HCT116 (cell line): ENCODE results near the gene CD72. TPM values are rescaled to one million over a fixed set of nuclear protein-coding genes. Genes with fewer than 3 reads are reported as not detected.

Experiments used
- ATAC-seq: fragments of 200-7000 bp; cut with Tn5 transposase; 2 replicates; pipeline ENCODE4 v1.9.1; 2020; ENCODE audit warnings: mild to moderate bottlenecking, moderate library complexity
- BruUV-seq: library from RNA; stranded (reverse); fragments of 400-500 nt; replicated peaks from 2 replicates; lab custom pipeline; 2021; lab: Mats Ljungman, UMichigan
- CTCF ChIA-PET: fragments of 300-600 bp; sonication (Branson Sonifier 250); formaldehyde crosslinking; loops from one replicate; lab custom pipeline; 2021; ENCODE audit warnings: antibody characterized with exemption; lab: Charles Lee
- POLR2A ChIA-PET: fragments of 300-600, 350-600 bp; sonication (Branson Sonifier 250); formaldehyde crosslinking; loops from one replicate; lab custom pipeline; 2021; ENCODE audit warnings: antibody characterized with exemption; lab: Charles Lee
- RAD21 ChIA-PET, 2 experiments: fragments of 300-600 bp; sonication (Branson Sonifier 250); formaldehyde crosslinking; loops; one replicate each; lab custom pipeline; 2023; ENCODE audit warnings: low total read pairs in 2 of 2; ENCODE audit not compliant: uncharacterized antibody in 2 of 2, unreplicated experiment in 2 of 2, low non-redundant PET in 1 of 2; lab: Charles Lee
- DNase-seq: peaks from one replicate; pipeline ENCODE4 v3.0.0-alpha.2; 2010; ENCODE audit warnings: low read depth, low spot score
- H2AFZ ChIP-seq: fragments of 200-600 bp; shearing (Covaris generic), sonication (generic); 2 replicates; pipeline ENCODE4 v1.6.1; 2017; ENCODE audit warnings: low read depth, mixed run types, mixed read lengths, antibody characterized with exemption, low read length; ENCODE audit not compliant: poor library complexity, severe bottlenecking
- H3K27ac ChIP-seq: 2 replicates; pipeline ENCODE4 v1.5.1; 2012; ENCODE audit warnings: low read depth, low read length
- H3K27me3 ChIP-seq: fragments of 200-600 bp; sonication (generic); 2 replicates; pipeline ENCODE4 v1.6.1; 2016; ENCODE audit warnings: mixed run types, low read length, mixed read lengths; ENCODE audit not compliant: insufficient read depth
- H3K36me3 ChIP-seq, 2 experiments: fragments of 200-500 bp in 1 of 2; fragments of 200-600 bp in 1 of 2; sonication (Bioruptor generic) in 1 of 2; sonication (generic) in 1 of 2; 2 replicates each; pipeline versions ENCODE4 v1.5.1 to v1.6.1; 2014 to 2016; ENCODE audit warnings: low read length in 2 of 2, inconsistent platforms in 1 of 2, mixed read lengths in 1 of 2, mixed run types in 1 of 2; ENCODE audit not compliant: insufficient read depth in 2 of 2, control insufficient read depth in 1 of 2
- H3K4me1 ChIP-seq, 2 experiments: fragments of 200-600 bp in 1 of 2; sonication (generic) in 1 of 2; 2 replicates each; pipeline versions ENCODE4 v1.5.1 to v1.6.1; 2012 to 2017; ENCODE audit warnings: low read length in 2 of 2, inconsistent platforms in 1 of 2, mild to moderate bottlenecking in 1 of 2, mixed read lengths in 1 of 2, mixed run types in 1 of 2, moderate library complexity in 1 of 2; ENCODE audit not compliant: insufficient read depth in 2 of 2, control insufficient read depth in 1 of 2
- H3K4me2 ChIP-seq: fragments of 200-600 bp; sonication (generic); 2 replicates; pipeline ENCODE4 v1.6.1; 2017; ENCODE audit warnings: mixed run types, low read length, mixed read lengths
- H3K4me3 ChIP-seq, 2 experiments: fragments of 200-600 bp in 1 of 2; sonication (generic) in 1 of 2; replicated peaks in 1 of 2; 2 replicates each; pipeline ENCODE4 v1.5.1; 2011 to 2016; ENCODE audit warnings: low read length in 2 of 2, control low read depth in 1 of 2, low read depth in 1 of 2, mild to moderate bottlenecking in 1 of 2, mixed read lengths in 1 of 2, mixed run types in 1 of 2
- H3K79me2 ChIP-seq: fragments of 200-600 bp; sonication (generic); 2 replicates; pipeline ENCODE4 v1.6.1; 2017; ENCODE audit warnings: mild to moderate bottlenecking, mixed run types, low read length, moderate library complexity, mixed read lengths; ENCODE audit not compliant: insufficient read depth
- H3K9ac ChIP-seq: fragments of 200-600 bp; sonication (generic); 2 replicates; pipeline ENCODE4 v1.6.1; 2016; ENCODE audit warnings: low read length, mixed read lengths
- H3K9me2 ChIP-seq: fragments of 200-600 bp; sonication (generic), shearing (Covaris generic); 2 replicates; pipeline ENCODE4 v1.6.1; 2017; ENCODE audit warnings: mixed run types, mild to moderate bottlenecking, moderate library complexity; ENCODE audit not compliant: insufficient read depth
- H3K9me3 ChIP-seq, 2 experiments: fragments of 200-500 bp in 1 of 2; fragments of 200-600 bp in 1 of 2; sonication (Bioruptor generic) in 1 of 2; sonication (generic) in 1 of 2; 2 replicates each; pipeline ENCODE4 v1.6.1; 2014 to 2017; ENCODE audit warnings: low read length in 2 of 2, mixed read lengths in 2 of 2, inconsistent platforms in 1 of 2, low read depth in 1 of 2, mild to moderate bottlenecking in 1 of 2, mixed run types in 1 of 2, moderate library complexity in 1 of 2; ENCODE audit not compliant: control insufficient read depth in 1 of 2, insufficient read depth in 1 of 2
- H4K20me1 ChIP-seq: fragments of 200-600 bp; sonication (generic), shearing (Covaris generic); 2 replicates; pipeline ENCODE4 v1.6.1; 2017; ENCODE audit warnings: mixed run types, mild to moderate bottlenecking, moderate library complexity; ENCODE audit not compliant: insufficient read depth
- ATF3 ChIP-seq: IDR thresholded peaks from 2 replicates; pipeline ENCODE4 v1.6.1; 2012
- CEBPB ChIP-seq: IDR thresholded peaks from 2 replicates; pipeline ENCODE4 v1.6.1; 2012; ENCODE audit warnings: low read depth
- ELF1 ChIP-seq: IDR thresholded peaks from 2 replicates; pipeline ENCODE4 v1.6.1; 2012; ENCODE audit warnings: low read depth, borderline replicate concordance
- EZH2 ChIP-seq: fragments of 200-600 bp; sonication (generic); IDR thresholded peaks from 2 replicates; pipeline ENCODE4 v1.6.1; 2017; ENCODE audit warnings: antibody characterized with exemption, mixed run types
- EZH2phosphoT487 ChIP-seq: fragments of 200-600 bp; IDR thresholded peaks from 2 replicates; pipeline ENCODE4 v1.6.1; 2018; ENCODE audit warnings: antibody characterized with exemption, borderline replicate concordance
- JUND ChIP-seq: IDR thresholded peaks from 2 replicates; pipeline ENCODE4 v1.6.1; 2012
- MAX ChIP-seq: IDR thresholded peaks from 2 replicates; pipeline ENCODE4 v1.6.1; 2012
- POLR2A ChIP-seq: IDR thresholded peaks from 2 replicates; pipeline ENCODE4 v1.7.0; 2011; ENCODE audit warnings: borderline replicate concordance; ENCODE audit not compliant: insufficient read depth, insufficient read length; ENCODE audit errors: extremely low read depth
- POLR2AphosphoS5 ChIP-seq: IDR thresholded peaks from 2 replicates; pipeline ENCODE4 v1.6.1; 2011; ENCODE audit warnings: mild to moderate bottlenecking, low read depth, low read length, moderate library complexity
- REST ChIP-seq: IDR thresholded peaks from 2 replicates; pipeline ENCODE4 v1.6.1; 2012; ENCODE audit warnings: low read depth
- SIN3A ChIP-seq: IDR thresholded peaks from 2 replicates; pipeline ENCODE4 v1.6.1; 2012; ENCODE audit warnings: low read depth
- SP1 ChIP-seq: IDR thresholded peaks from 2 replicates; pipeline ENCODE4 v1.6.1; 2012; ENCODE audit warnings: low read depth
- SRF ChIP-seq: IDR thresholded peaks from 2 replicates; pipeline ENCODE4 v1.6.1; 2012; ENCODE audit warnings: low read depth
- ZBTB33 ChIP-seq: IDR thresholded peaks from 2 replicates; pipeline ENCODE4 v1.6.1; 2011; ENCODE audit warnings: mild to moderate bottlenecking, low read length, moderate library complexity; ENCODE audit not compliant: insufficient replicate concordance; ENCODE audit errors: extremely low read depth
- ZFX ChIP-seq: fragments of 450-650 bp; IDR thresholded peaks from 2 replicates; pipeline ENCODE4 v1.6.1; 2017
- ZNF274 ChIP-seq: fragments of 200-500 bp; sonication (Bioruptor generic); IDR thresholded peaks from 2 replicates; pipeline ENCODE4 v1.6.1; 2014; ENCODE audit warnings: mild to moderate bottlenecking, low read depth, low read length, inconsistent platforms
- intact Hi-C: fragments of 100-400 bp; cut with micrococcal nuclease; formaldehyde crosslinking; loops from 2 replicates; pipeline ENCODE4 v1.10.0; 2022
- total RNA-seq: library from RNA; stranded (reverse); gene quantifications from one replicate; pipeline ENCODE4 v1.2.1, GENCODE V29; 2021; ENCODE audit not compliant: unreplicated experiment

The CD72 gene
- total RNA-seq, 1 experiment from 2014 or later = 1.6 TPM

GRCh38 chr9:35661756-35662350 lies 43.6 kb upstream of the CD72 start:
- ATAC-seq = no peak
- RAD21 ChIA-PET = no interaction called here
- intact Hi-C loops = no loop called here
- Histone ChIP-seq H2AFZ (no peak overlapping the region), H3K4me1 (peaks cover 24 to 65% of the 10 kb centered on the region in 2 experiments; a peak in 3 of 4 replicates), H4K20me1 (no peaks in the 10 kb centered on the region), H3K79me2 (peaks cover 28% of the 10 kb centered on the region; the same call in 1 of the 2 replicates), H3K4me2 (0 out of 2 replicates have a peak overlapping the region, but pooled peaks have one; percentile 4), H3K36me3 (peaks cover 6 to 27% of the 10 kb centered on the region in 2 experiments; a peak in 3 of 4 replicates), H3K9ac (no peak overlapping the region), H3K27ac (peak overlapping the region; percentile 33), H3K9me3 (no peaks in the 10 kb centered on the region), H3K27me3 (no peaks in the 10 kb centered on the region), H3K4me3 (no peak overlapping the region), H3K9me2 (no peaks in the 10 kb centered on the region)
- BruUV-seq = no TSS peak
- TF ChIP-seq SIN3A = no peak
- no peak for TF ChIP-seq SRF
- TF ChIP-seq ZBTB33 = no peak
- TF ChIP-seq ATF3 = no peak
- TF ChIP-seq POLR2A = no peak
- no peak for TF ChIP-seq CEBPB
- TF ChIP-seq EZH2phosphoT487 = no peak
- TF ChIP-seq EZH2 = no peak
- TF ChIP-seq ELF1 = no peak
- TF ChIP-seq JUND = no peak
- TF ChIP-seq ZFX = no peak
- TF ChIP-seq SP1 = no peak
- no peak for TF ChIP-seq ZNF274
- no peak for TF ChIP-seq POLR2AphosphoS5
- no peak for TF ChIP-seq MAX
- no peak for TF ChIP-seq REST
- POLR2A ChIA-PET = interaction anchor here (1.5 to 1.6 kb wide), 2 partner anchors 58 to 70 kb away, joined by 4 to 10 read pairs; partner anchors contain the start of genes CREB3 and TLN1
- no peak for DNase-seq
- CTCF ChIA-PET = interaction anchor here (0.8 to 3.2 kb wide), 9 partner anchors 8 to 220 kb away, joined by 3 to 33 read pairs (median 5); partner anchors contain the start of genes CREB3, GBA2, HINT2 and RGP1
